ENCODE data around the gene SCARB1.

The SCARB1 gene

DNA sequence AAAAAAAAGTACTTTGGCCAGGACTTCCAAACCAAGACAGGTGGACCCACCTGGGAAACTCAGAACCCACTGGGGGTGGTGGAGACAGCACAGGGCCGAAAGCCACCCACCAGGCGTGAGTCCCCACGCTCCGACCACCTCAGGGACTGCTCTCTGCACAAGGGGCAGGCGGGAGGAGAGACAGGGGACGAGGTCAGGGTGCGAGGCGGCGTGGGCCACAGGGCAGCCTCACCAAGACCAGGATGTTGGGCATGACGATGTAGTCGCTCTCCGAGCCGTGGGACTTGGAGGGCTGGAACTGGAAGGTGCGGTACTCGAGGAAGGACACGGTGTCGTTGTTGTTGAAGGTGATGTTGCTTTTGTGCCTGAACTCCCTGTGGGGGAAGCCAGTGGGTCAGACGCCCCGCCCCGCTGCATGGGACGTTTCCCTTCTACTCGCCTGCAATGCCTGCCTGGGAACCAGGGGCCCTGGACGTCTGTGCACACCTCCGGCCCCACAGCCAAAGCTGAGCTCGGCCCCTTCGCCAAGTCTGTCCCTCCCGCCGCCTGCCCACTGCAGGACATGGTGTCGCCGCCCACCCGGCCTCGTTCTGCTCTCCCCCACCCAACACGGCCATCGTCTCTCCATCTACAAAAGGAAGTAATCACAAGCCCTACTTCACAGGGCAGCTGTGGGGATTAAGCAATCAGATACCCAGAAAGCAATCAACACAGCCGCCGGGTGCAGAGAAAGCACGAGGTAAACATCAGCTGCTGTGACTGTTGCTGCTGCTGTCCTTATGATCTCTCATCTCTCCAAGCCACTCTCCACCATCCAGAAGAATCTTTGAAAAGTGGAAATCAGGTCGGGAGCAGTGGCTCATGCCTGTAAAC lies 48.7 kb downstream of the SCARB1 start (continued):
- TF ChIP-seq CSRNP3 (CRISPR knock-in tag; IDR thresholded peaks at IDR 0.05) (no peak), OSR1 (CRISPR knock-in tag; IDR thresholded peaks at IDR 0.05) (no peak), ZFP3 (CRISPR knock-in tag; IDR thresholded peaks at IDR 0.05) (no peak)

DNA sequence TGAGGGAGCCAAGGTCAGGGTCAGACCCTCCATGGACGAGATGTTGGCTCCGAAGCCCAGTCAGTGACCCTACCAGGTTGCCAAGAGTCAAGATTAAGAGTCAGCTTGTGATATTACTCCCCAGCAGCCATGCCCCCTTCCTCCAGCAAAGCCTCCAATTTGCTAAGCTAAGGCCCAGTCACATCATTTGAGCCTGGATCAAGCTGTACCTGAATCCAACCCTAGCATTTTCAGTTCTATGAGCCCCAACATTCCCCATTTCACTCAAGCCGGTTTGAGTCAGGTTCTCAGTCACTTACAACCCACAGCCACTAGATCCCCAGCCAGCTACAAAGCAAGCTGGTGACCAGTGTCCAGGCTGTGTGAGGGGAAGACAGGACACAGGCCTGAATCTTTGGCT lies 49.9 kb downstream of the SCARB1 start:
- no peak for ATAC-seq
- TF ChIP-seq RARB (CRISPR knock-in tag; IDR thresholded peaks at IDR 0.05): no peak

- TF ChIP-seq RARB (CRISPR knock-in tag; IDR thresholded peaks at IDR 0.05): no peak
- no peak for TF ChIP-seq ZNF70 (CRISPR knock-in tag; IDR thresholded peaks at IDR 0.05)
- TF ChIP-seq, protein P1, sequence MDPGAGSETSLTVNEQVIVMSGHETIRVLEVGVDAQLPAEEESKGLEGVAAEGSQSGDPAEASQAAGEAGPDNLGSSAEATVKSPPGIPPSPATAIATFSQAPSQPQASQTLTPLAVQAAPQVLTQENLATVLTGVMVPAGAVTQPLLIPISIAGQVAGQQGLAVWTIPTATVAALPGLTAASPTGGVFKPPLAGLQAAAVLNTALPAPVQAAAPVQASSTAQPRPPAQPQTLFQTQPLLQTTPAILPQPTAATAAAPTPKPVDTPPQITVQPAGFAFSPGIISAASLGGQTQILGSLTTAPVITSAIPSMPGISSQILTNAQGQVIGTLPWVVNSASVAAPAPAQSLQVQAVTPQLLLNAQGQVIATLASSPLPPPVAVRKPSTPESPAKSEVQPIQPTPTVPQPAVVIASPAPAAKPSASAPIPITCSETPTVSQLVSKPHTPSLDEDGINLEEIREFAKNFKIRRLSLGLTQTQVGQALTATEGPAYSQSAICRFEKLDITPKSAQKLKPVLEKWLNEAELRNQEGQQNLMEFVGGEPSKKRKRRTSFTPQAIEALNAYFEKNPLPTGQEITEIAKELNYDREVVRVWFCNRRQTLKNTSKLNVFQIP (CRISPR knock-in tag; IDR thresholded peaks at IDR 0.05; ENCODE audit: borderline replicate concordance, low read depth): no peak
- no peak for TF ChIP-seq BACH2 (CRISPR knock-in tag; IDR thresholded peaks at IDR 0.05; ENCODE audit: borderline replicate concordance)
- no peak for TF ChIP-seq ZNF565 (CRISPR knock-in tag; conservative IDR thresholded peaks at IDR 0.05; ENCODE audit: low read depth)
- no peak for TF ChIP-seq PPARA (CRISPR knock-in tag; IDR thresholded peaks at IDR 0.05; ENCODE audit: borderline replicate concordance)
- TF ChIP-seq CSRNP3 (CRISPR knock-in tag; IDR thresholded peaks at IDR 0.05): no peak
- TF ChIP-seq, protein P2, sequence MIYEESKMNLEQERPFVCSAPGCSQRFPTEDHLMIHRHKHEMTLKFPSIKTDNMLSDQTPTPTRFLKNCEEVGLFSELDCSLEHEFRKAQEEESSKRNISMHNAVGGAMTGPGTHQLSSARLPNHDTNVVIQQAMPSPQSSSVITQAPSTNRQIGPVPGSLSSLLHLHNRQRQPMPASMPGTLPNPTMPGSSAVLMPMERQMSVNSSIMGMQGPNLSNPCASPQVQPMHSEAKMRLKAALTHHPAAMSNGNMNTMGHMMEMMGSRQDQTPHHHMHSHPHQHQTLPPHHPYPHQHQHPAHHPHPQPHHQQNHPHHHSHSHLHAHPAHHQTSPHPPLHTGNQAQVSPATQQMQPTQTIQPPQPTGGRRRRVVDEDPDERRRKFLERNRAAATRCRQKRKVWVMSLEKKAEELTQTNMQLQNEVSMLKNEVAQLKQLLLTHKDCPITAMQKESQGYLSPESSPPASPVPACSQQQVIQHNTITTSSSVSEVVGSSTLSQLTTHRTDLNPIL (CRISPR knock-in tag; IDR thresholded peaks at IDR 0.05; ENCODE audit: low read depth): no peak
- no peak for TF ChIP-seq ARNTL (CRISPR knock-in tag; IDR thresholded peaks at IDR 0.05; ENCODE audit: borderline replicate concordance, low read depth)
- TF ChIP-seq GLIS3 (CRISPR knock-in tag; IDR thresholded peaks at IDR 0.05): no peak
- TF ChIP-seq TOX (CRISPR knock-in tag; IDR thresholded peaks at IDR 0.05; ENCODE audit: borderline replicate concordance): no peak
- no peak for ATAC-seq
Observed at GRCh38 chr12:124812979-124813378, 50.7 kb downstream of the SCARB1 start.

- TF ChIP-seq ZC3H10 (CRISPR knock-in tag; IDR thresholded peaks at IDR 0.05) (no peak), ZFP30 (CRISPR knock-in tag; IDR thresholded peaks at IDR 0.05) (no peak), TSHZ2 (CRISPR knock-in tag; IDR thresholded peaks at IDR 0.05) (no peak), TCF4 (CRISPR knock-in tag; IDR thresholded peaks at IDR 0.05; ENCODE audit: borderline replicate concordance) (no peak), PATZ1 (CRISPR knock-in tag; IDR thresholded peaks at IDR 0.05; ENCODE audit: borderline replicate concordance) (no peak), RARB (CRISPR knock-in tag; IDR thresholded peaks at IDR 0.05) (no peak), GLIS3 (CRISPR knock-in tag; IDR thresholded peaks at IDR 0.05) (no peak), TOX (CRISPR knock-in tag; IDR thresholded peaks at IDR 0.05; ENCODE audit: borderline replicate concordance) (no peak), ARNTL (CRISPR knock-in tag; IDR thresholded peaks at IDR 0.05; ENCODE audit: borderline replicate concordance, low read depth) (no peak), BACH2 (CRISPR knock-in tag; IDR thresholded peaks at IDR 0.05; ENCODE audit: borderline replicate concordance) (no peak), ESRRG (CRISPR knock-in tag; IDR thresholded peaks at IDR 0.05) (no peak)
- TF ChIP-seq, protein P1 (CRISPR knock-in tag; IDR thresholded peaks at IDR 0.05; ENCODE audit: borderline replicate concordance, low read depth): no peak
- TF ChIP-seq, protein P2 (CRISPR knock-in tag; IDR thresholded peaks at IDR 0.05; ENCODE audit: low read depth): no peak
- no peak for ATAC-seq
Observed at GRCh38 chr12:124812356-124812755, 51.3 kb downstream of the SCARB1 start.
